Measurements from ENCODE around the gene VWA1. TPM values are rescaled to one million over a fixed set of nuclear protein-coding genes. Genes with fewer than 3 reads are reported as not detected.
A peak's percentile ranks its signal among the peaks of the same experiment; 100 is the strongest.

VWA1 gene
- total RNA-seq, 1 donor from 2014 or later = 59.1 TPM

DNA sequence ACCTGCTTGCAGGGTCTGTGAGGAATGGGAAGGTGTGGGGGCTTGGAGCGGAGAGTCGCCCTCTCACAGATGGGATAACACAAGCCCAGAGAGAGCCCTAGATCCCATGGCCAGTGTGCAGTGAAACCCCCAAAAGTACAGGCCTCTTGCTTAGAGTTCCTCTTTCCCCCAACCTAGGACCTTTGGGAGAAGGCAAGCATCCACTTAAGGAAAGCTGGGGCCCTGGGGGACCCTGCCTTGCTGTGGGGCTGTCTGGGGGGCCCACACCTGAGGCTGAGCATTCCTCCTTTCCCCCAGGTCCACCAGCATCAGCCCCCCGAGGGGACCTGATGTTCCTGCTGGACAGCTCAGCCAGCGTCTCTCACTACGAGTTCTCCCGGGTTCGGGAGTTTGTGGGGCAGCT, 1.1 kb downstream of the VWA1 start:
- H3K36me3 Mint-ChIP-seq = peaks cover 4% of the 10 kb centered on the region
- peaks cover 40% of the 10 kb centered on the region for H3K4me1 Mint-ChIP-seq
- H3K4me3 Mint-ChIP-seq = peak overlapping the region; percentile 77
- no peak for DNase-seq (ENCODE audit: low spot score in 2 of 2, unreplicated experiment in 2 of 2)
- TF ChIP-seq, protein P1, sequence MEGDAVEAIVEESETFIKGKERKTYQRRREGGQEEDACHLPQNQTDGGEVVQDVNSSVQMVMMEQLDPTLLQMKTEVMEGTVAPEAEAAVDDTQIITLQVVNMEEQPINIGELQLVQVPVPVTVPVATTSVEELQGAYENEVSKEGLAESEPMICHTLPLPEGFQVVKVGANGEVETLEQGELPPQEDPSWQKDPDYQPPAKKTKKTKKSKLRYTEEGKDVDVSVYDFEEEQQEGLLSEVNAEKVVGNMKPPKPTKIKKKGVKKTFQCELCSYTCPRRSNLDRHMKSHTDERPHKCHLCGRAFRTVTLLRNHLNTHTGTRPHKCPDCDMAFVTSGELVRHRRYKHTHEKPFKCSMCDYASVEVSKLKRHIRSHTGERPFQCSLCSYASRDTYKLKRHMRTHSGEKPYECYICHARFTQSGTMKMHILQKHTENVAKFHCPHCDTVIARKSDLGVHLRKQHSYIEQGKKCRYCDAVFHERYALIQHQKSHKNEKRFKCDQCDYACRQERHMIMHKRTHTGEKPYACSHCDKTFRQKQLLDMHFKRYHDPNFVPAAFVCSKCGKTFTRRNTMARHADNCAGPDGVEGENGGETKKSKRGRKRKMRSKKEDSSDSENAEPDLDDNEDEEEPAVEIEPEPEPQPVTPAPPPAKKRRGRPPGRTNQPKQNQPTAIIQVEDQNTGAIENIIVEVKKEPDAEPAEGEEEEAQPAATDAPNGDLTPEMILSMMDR (IDR thresholded peaks at IDR 0.05; ENCODE audit: unreplicated experiment) = no peak
- no peaks in the 10 kb centered on the region for H3K27me3 Mint-ChIP-seq (ENCODE audit: low read depth)
- no peaks in the 10 kb centered on the region for H3K9me3 Mint-ChIP-seq
- H3K27ac Mint-ChIP-seq = peak overlapping the region; percentile 69

DNA sequence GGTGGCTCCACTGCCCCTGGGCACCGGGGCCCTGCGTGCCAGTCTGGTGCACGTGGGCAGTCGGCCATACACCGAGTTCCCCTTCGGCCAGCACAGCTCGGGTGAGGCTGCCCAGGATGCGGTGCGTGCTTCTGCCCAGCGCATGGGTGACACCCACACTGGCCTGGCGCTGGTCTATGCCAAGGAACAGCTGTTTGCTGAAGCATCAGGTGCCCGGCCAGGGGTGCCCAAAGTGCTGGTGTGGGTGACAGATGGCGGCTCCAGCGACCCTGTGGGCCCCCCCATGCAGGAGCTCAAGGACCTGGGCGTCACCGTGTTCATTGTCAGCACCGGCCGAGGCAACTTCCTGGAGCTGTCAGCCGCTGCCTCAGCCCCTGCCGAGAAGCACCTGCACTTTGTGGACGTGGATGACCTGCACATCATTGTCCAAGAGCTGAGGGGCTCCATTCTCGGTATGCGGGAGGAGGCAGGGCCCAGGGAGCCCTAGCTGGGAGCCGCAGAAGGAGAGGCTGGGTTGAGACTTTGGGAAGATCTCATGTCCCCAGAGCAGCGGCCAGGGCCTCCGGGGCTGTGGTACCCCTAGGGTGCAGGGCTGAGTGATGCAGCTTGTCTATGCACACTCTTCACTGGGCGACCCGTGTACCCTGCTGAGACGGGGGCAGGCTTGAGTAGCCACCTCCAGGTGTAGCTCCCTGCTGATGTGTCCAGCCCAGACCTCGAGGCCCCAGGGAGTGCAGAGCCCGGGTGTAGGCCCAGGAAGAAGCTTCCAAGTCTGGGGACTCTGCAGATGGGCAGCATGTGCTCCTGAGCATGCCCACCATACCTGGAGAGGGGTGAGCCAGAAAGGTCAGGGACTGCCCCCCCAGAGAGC, 1.8 kb downstream of the VWA1 start:
- H3K9me3 Mint-ChIP-seq = no peaks in the 10 kb centered on the region
- peaks cover 4% of the 10 kb centered on the region for H3K36me3 Mint-ChIP-seq
- no peak overlapping the region for H3K27ac Mint-ChIP-seq
- no peaks in the 10 kb centered on the region for H3K27me3 Mint-ChIP-seq (ENCODE audit: low read depth)
- TF ChIP-seq, protein P1 (IDR thresholded peaks at IDR 0.05; ENCODE audit: unreplicated experiment) = no peak
- H3K4me3 Mint-ChIP-seq = peak overlapping the region; percentile 77
- DNase-seq (ENCODE audit: low spot score in 2 of 2, unreplicated experiment in 2 of 2) = no peak
- peaks cover 38% of the 10 kb centered on the region for H3K4me1 Mint-ChIP-seq

DNA sequence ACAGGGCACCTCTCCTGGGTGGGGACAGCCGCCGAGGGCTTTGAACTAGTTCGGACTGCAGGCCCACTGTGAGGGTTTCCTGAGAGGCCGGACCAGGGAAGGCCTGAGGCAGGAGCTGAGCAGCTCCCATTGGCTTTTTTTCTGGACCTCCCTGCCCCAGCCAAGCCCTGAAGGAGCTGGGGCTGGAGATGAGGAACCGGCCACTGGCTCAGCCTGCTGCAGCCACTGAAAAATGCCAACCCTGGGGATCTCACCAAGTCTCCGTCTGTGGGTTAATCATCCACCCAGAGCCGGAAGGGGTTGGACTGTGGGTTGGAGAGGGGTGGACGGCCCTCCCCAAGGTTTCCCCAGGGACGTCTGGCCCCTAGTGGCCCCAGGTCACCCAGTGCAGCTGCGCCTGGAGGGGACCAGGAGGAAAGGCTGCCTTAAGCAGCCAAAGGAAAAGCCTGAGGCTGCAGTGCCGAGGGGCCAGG, 2.5 kb downstream of the VWA1 start:
- Mint-ChIP-seq H3K27me3 (ENCODE audit: low read depth) (no peaks in the 10 kb centered on the region), H3K27ac (no peak overlapping the region), H3K4me3 (no peak overlapping the region), H3K9me3 (no peaks in the 10 kb centered on the region), H3K36me3 (peaks cover 4% of the 10 kb centered on the region), H3K4me1 (peaks cover 33% of the 10 kb centered on the region)
- no peak for DNase-seq (ENCODE audit: low spot score in 2 of 2, unreplicated experiment in 2 of 2)
- TF ChIP-seq, protein P1 (IDR thresholded peaks at IDR 0.05; ENCODE audit: unreplicated experiment) = no peak

DNA sequence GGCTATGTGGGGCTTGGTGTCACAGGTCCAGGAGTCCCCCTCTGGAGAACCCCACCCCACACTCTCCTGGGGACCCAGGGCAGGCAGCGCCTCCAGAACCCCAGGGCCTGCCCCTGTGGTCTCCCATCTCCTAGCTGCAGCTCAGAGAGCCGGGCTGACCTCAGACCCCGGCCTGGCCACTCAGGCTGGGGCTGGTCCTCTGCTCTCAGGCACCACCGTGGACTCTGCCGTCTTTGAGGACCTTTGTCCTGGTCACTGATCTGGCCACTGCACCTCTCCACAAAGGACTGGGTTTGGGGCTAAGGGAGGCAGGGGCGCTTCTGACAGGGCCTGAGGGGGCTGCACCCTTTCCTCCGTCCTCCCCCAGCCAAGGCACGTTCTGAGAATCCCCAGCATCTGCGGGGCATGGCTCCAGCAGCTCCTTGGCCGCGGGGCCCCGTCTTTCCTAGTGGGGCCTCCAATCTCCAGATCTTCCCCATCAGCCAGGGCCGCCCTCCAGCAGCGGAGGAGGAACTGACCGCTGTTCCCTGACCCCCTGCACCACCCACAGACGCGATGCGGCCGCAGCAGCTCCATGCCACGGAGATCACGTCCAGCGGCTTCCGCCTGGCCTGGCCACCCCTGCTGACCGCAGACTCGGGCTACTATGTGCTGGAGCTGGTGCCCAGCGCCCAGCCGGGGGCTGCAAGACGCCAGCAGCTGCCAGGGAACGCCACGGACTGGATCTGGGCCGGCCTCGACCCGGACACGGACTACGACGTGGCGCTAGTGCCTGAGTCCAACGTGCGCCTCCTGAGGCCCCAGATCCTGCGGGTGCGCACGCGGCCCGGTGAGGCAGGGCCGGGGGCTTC, 3.3 kb downstream of the VWA1 start:
- H3K27ac Mint-ChIP-seq = no peak overlapping the region
- no peak overlapping the region for H3K4me3 Mint-ChIP-seq
- peaks cover 4% of the 10 kb centered on the region for H3K36me3 Mint-ChIP-seq
- DNase-seq (ENCODE audit: low spot score in 2 of 2, unreplicated experiment in 2 of 2) = no peak
- TF ChIP-seq, protein P1 (IDR thresholded peaks at IDR 0.05; ENCODE audit: unreplicated experiment) = no peak
- peaks cover 28% of the 10 kb centered on the region for H3K4me1 Mint-ChIP-seq
- no peaks in the 10 kb centered on the region for H3K9me3 Mint-ChIP-seq
- H3K27me3 Mint-ChIP-seq (ENCODE audit: low read depth) = no peaks in the 10 kb centered on the region

DNA sequence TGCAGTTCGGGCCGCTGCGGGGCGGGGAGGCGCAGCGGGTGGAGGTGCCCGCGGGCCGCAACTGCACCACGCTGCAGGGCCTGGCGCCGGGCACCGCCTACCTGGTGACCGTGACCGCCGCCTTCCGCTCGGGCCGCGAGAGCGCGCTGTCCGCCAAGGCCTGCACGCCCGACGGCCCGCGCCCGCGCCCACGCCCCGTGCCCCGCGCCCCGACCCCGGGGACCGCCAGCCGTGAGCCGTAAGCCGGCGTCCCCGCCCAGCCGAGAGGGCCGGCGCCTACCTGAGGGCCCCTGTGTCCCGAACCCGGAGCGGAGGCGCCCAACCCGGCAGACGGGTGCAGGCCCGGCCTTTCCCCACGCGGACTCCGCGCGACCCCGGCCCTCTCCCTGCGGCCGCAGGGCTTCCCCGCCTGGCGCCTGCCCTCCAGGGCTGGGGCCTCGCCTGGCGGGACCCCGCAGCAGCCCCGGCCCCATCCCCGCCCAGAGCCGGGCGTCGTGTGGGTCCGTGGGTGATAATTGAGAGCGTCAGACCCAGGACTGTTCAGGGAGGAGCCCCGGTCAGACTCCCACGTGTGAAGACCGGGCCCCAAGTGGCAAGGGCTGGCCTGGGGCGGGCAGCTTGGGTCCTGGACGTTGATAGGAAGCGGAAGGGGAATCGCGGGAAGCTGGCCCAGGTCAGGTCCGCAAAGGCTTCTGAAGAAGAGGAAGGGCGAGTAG, 4.2 kb downstream of the VWA1 start:
- H3K27me3 Mint-ChIP-seq (ENCODE audit: low read depth) = no peaks in the 10 kb centered on the region
- H3K36me3 Mint-ChIP-seq = peaks cover 4% of the 10 kb centered on the region
- H3K27ac Mint-ChIP-seq = no peak overlapping the region
- DNase-seq (ENCODE audit: low spot score in 2 of 2, unreplicated experiment in 2 of 2) = no peak
- H3K4me3 Mint-ChIP-seq = no peak overlapping the region
- peaks cover 22% of the 10 kb centered on the region for H3K4me1 Mint-ChIP-seq
- no peaks in the 10 kb centered on the region for H3K9me3 Mint-ChIP-seq
- TF ChIP-seq, protein P1 (IDR thresholded peaks at IDR 0.05; ENCODE audit: unreplicated experiment) = no peak
